Measurements from ENCODE around the gene RPS6KA5.

DNA sequence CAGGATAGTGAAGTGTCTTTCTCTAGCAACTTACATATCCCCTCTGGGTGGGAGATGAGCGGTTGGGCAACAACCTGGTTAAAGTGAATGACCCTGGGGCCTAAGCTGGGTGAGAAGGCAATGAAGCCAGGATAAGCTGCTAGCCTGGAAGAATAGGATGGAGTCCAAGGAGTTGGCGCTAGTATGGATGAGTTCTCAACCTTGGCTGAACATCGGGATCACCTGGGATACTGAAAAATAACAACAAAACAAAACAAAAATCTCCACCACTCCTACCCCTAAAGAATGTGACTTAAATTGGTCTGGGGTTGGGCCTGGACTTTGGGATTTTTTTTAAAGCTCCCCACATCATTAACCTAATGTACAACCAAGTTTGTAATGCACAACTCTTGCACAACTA is 4.8 kb upstream of the RPS6KA5 start:
- no peak for TF ChIP-seq CTCF (IDR thresholded peaks at IDR 0.05; ENCODE audit: low read length)
- no peak for TF ChIP-seq EZH2 (optimal IDR thresholded peaks at IDR 0.05; ENCODE audit: low read depth, low read length)
- no peak for TF ChIP-seq EZH2phosphoT487 (IDR thresholded peaks at IDR 0.05; ENCODE audit: low read length)
